ENCODE data around the gene INTS12. TPM values are rescaled to one million over a fixed set of nuclear protein-coding genes. Genes with fewer than 3 reads are reported as not detected.
"Not testable (repeated sequence)": the region's sequence is repeated elsewhere in the genome, so short reads cannot be mapped to it uniquely, and the experiment has no call there.

INTS12 gene
- total RNA-seq, 4 donors from 2014 or later = 16.7 to 27.3 (median 24.4) TPM

- intact Hi-C loops (cut with DNase I; ENCODE audit: low total_unique reads) = no loop called here
- ATAC-seq = no peak
- in situ Hi-C loops (cut with MboI; ENCODE audit: low sequenced_read_pairs in 4 of 4) = no loop called here
Observed at GRCh38 chr4:105698607-105699006, 9.9 kb downstream of the INTS12 start.

GRCh38 chr4:105695832-105696231 lies 12.7 kb downstream of the INTS12 start:
- in situ Hi-C loops (cut with MboI; ENCODE audit: low sequenced_read_pairs in 4 of 4); H3K4me1 ChIP-seq; ATAC-seq; DNase-seq; H3K4me3 ChIP-seq; H3K27ac ChIP-seq; intact Hi-C loops (cut with DNase I; ENCODE audit: low total_unique reads); H3K27me3 ChIP-seq; H3K9me3 ChIP-seq: not testable (repeated sequence)
- peaks cover 0 to 69% of the 10 kb centered on the region in 2 donors for H3K36me3 ChIP-seq

More at GRCh38 chr4:105698607-105699006, 9.9 kb downstream of the INTS12 start:
- no peak for DNase-seq
- Histone ChIP-seq H3K9me3 (no peaks in the 10 kb centered on the region), H3K36me3 (peaks cover 0 to 49% of the 10 kb centered on the region in 2 donors), H3K4me1 (no peaks in the 10 kb centered on the region), H3K4me3 (no peak overlapping the region), H3K27ac (no peak overlapping the region), H3K27me3 (no peaks in the 10 kb centered on the region)
- no peak for TF ChIP-seq POLR2A (IDR thresholded peaks at IDR 0.05)
- TF ChIP-seq, protein P1, sequence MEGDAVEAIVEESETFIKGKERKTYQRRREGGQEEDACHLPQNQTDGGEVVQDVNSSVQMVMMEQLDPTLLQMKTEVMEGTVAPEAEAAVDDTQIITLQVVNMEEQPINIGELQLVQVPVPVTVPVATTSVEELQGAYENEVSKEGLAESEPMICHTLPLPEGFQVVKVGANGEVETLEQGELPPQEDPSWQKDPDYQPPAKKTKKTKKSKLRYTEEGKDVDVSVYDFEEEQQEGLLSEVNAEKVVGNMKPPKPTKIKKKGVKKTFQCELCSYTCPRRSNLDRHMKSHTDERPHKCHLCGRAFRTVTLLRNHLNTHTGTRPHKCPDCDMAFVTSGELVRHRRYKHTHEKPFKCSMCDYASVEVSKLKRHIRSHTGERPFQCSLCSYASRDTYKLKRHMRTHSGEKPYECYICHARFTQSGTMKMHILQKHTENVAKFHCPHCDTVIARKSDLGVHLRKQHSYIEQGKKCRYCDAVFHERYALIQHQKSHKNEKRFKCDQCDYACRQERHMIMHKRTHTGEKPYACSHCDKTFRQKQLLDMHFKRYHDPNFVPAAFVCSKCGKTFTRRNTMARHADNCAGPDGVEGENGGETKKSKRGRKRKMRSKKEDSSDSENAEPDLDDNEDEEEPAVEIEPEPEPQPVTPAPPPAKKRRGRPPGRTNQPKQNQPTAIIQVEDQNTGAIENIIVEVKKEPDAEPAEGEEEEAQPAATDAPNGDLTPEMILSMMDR (IDR thresholded peaks at IDR 0.05 in 4 of 5, conservative IDR thresholded peaks at IDR 0.05 in 1 of 5) = no peak

DNA sequence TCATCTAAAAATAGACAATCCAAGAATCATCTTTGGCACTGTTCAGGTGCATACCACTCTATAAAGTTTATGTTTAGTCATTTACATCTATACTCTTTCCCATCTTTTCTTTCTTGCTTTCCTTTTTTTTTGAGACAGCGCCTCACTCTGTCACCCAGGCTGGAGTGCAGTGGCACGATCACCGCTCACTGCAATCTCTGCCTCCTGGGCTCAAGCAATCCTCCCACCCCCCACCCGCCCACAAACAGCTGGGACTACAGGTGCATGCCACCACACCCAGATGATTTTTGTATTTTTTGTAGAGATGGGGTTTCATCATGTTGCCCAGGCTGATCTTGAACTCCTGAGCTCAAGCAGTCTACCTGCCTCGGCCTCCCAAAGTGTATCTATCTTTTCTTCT lies 13.7 kb downstream of the INTS12 start:
- H3K27me3 ChIP-seq; H3K27ac ChIP-seq; ATAC-seq; H3K4me3 ChIP-seq; intact Hi-C loops (cut with DNase I; ENCODE audit: low total_unique reads); H3K4me1 ChIP-seq; H3K9me3 ChIP-seq; DNase-seq; in situ Hi-C loops (cut with MboI; ENCODE audit: low sequenced_read_pairs in 4 of 4): not testable (repeated sequence)
- peaks cover 0 to 71% of the 10 kb centered on the region in 2 donors for H3K36me3 ChIP-seq

- no peaks in the 10 kb centered on the region for H3K27me3 ChIP-seq
- intact Hi-C loops (cut with DNase I; ENCODE audit: low total_unique reads) = no loop called here
- no peaks in the 10 kb centered on the region for H3K9me3 ChIP-seq
- no peak for TF ChIP-seq POLR2A (IDR thresholded peaks at IDR 0.05)
- TF ChIP-seq, protein P1 (IDR thresholded peaks at IDR 0.05 in 4 of 5, conservative IDR thresholded peaks at IDR 0.05 in 1 of 5) = no peak
- ATAC-seq (no peak), DNase-seq (no peak)
- peaks cover 0 to 63% of the 10 kb centered on the region in 2 donors for H3K36me3 ChIP-seq
- no peaks in the 10 kb centered on the region for H3K4me1 ChIP-seq
- in situ Hi-C loops (cut with MboI; ENCODE audit: low sequenced_read_pairs in 4 of 4) = no loop called here
- H3K27ac ChIP-seq = no peak overlapping the region
- H3K4me3 ChIP-seq = no peak overlapping the region
Observed at GRCh38 chr4:105686571-105686970, 21.9 kb downstream of the INTS12 start.

DNA sequence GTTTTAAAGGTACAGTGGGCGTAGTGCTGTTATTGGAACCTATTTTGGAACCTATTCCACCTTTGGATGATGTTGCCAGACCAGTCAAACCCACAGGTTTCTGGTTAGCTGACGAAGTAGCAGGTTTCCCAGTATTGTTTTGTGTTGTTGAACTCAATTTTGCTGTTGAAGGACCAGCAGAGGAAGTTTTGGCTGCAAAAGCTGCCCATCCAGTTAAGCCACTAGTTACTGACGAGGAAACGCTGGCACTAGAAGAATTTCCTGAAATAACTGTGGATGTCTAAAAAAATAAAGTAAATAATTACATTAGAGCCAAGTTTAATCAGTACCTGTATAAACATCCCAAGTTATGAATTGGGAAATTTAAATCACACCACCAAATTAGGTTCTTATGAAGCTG lies 25.5 kb downstream of the INTS12 start:
- intact Hi-C loops (cut with DNase I; ENCODE audit: low total_unique reads) = no loop called here

More for the DNA sequence above, 25.5 kb downstream of the INTS12 start:
- DNase-seq (no peak), ATAC-seq (no peak)
- no peak overlapping the region for H3K4me3 ChIP-seq
- in situ Hi-C loops (cut with MboI; ENCODE audit: low sequenced_read_pairs in 4 of 4) = no loop called here
- TF ChIP-seq, protein P1 (IDR thresholded peaks at IDR 0.05 in 4 of 5, conservative IDR thresholded peaks at IDR 0.05 in 1 of 5) = no peak
- no peak for TF ChIP-seq POLR2A (IDR thresholded peaks at IDR 0.05)
- H3K27me3 ChIP-seq = no peaks in the 10 kb centered on the region
- no peaks in the 10 kb centered on the region for H3K4me1 ChIP-seq
- H3K9me3 ChIP-seq = no peaks in the 10 kb centered on the region
- H3K27ac ChIP-seq = no peak overlapping the region
- H3K36me3 ChIP-seq = peaks cover 0 to 41% of the 10 kb centered on the region in 2 donors
